Measurements from ENCODE around the gene TMEM43.

TMEM43 gene

DNA sequence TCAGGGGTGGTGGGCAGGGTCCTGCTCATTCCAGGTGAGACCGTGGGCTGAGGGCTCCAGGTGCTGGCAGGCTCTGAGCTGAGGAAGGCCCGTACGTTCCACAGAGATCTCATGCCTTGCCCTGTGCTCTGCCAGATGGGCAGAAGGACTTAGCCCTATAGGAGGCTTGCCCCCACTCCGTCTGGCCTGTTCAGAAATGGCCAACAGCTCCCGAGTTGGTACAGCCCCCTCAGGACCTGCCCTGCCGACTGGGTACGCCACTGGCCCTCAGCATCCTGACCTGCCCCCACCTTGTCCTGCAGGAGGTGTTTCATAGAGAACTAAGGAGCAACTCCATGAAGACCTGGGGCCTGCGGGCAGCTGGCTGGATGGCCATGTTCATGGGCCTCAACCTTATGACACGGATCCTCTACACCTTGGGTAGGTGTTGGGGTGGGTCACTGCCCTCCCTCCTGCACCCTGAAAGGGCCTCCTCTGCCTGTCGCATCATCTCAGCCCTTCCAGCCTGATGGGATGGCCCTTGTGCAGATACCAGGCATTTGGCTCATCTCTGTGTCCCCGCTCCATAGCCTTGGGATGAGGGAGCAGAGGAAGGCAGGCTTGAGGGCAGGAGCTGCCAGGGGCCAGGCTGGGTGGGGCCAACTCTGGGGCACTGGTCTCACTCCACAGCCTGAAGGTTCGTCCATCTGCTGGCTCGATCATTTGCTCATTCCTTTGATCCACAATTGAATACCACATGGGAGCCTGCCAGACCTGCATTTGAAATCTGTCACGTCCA is 14.2 kb downstream of the TMEM43 start:
- no peak for DNase-seq

DNA sequence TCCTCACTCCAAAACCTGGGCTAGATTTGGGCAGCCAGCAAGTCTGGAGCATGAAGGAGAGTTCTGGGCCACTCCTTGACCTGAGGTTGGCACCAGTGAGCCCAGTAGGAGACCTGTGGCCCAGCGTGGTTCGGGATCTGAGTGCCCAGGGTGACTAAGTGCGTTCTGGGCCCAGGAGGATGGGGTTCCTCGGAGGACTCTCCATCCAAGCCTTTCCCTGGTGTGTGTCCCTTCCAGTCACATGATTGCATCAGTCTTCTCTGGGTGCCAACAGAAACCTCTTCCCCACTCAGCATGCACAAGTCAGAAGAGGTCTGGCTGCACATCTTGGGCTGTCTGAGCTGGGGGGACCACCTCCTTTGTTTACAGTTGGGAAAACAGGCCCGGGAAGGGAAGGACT is 14.9 kb downstream of the TMEM43 start:
- no peak for DNase-seq

DNA sequence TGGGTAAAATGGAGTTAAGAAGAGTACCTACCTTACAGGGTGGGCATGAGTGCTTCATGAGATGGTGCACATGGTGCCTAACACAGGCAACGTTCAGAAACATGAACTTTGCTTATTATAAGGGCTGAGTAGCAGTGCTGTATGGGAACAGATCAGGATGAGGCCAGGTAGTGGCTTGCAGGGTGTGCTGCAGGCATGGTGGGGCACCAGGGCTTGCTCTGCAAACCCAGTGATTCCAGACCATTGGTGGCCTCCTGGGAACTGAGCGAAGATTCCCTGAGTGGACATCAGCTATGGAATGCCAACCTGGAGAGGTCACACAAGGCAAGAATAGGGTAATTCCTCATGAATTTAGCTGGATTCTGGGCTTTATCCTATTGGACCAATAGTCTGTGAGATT is 15.8 kb downstream of the TMEM43 start:
- no peak for DNase-seq

DNA sequence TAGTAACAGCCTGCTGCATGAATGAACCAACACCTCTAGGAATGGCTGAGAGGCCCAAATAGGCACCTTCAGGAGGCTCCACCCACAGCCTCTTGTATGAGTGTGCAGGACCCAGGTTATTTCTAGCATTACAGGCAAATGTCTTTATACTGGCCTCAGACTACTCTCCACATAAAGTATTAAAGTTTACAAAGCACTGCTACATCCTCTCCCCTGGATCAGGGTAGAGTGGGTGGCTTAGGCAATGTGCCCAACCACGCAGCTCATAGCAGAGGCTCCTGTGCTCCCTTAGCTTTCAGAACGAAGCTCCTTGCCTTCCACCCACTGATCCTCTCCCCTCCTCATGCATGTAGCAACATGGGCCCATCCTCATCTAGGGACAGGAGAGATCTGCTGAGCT is 16.3 kb downstream of the TMEM43 start:
- no peak for DNase-seq

DNA sequence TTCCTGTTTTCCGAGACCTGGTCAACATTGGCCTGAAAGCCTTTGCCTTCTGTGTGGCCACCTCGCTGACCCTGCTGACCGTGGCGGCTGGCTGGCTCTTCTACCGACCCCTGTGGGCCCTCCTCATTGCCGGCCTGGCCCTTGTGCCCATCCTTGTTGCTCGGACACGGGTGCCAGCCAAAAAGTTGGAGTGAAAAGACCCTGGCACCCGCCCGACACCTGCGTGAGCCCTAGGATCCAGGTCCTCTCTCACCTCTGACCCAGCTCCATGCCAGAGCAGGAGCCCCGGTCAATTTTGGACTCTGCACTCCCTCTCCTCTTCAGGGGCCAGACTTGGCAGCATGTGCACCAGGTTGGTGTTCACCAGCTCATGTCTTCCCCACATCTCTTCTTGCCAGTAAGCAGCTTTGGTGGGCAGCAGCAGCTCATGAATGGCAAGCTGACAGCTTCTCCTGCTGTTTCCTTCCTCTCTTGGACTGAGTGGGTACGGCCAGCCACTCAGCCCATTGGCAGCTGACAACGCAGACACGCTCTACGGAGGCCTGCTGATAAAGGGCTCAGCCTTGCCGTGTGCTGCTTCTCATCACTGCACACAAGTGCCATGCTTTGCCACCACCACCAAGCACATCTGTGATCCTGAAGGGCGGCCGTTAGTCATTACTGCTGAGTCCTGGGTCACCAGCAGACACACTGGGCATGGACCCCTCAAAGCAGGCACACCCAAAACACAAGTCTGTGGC is 16.9 kb downstream of the TMEM43 start:
- no peak for DNase-seq

DNA sequence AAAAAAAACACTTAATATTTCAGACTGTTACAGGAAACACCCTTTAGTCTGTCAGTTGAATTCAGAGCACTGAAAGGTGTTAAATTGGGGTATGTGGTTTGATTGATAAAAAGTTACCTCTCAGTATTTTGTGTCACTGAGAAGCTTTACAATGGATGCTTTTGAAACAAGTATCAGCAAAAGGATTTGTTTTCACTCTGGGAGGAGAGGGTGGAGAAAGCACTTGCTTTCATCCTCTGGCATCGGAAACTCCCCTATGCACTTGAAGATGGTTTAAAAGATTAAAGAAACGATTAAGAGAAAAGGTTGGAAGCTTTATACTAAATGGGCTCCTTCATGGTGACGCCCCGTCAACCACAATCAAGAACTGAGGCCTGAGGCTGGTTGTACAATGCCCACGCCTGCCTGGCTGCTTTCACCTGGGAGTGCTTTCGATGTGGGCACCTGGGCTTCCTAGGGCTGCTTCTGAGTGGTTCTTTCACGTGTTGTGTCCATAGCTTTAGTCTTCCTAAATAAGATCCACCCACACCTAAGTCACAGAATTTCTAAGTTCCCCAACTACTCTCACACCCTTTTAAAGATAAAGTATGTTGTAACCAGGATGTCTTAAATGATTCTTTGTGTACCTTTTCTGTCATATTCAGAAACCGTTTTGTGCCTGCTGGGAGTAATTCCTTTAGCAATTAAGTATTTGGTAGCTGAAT is 17.9 kb downstream of the TMEM43 start:
- DNase-seq = no peak

DNA sequence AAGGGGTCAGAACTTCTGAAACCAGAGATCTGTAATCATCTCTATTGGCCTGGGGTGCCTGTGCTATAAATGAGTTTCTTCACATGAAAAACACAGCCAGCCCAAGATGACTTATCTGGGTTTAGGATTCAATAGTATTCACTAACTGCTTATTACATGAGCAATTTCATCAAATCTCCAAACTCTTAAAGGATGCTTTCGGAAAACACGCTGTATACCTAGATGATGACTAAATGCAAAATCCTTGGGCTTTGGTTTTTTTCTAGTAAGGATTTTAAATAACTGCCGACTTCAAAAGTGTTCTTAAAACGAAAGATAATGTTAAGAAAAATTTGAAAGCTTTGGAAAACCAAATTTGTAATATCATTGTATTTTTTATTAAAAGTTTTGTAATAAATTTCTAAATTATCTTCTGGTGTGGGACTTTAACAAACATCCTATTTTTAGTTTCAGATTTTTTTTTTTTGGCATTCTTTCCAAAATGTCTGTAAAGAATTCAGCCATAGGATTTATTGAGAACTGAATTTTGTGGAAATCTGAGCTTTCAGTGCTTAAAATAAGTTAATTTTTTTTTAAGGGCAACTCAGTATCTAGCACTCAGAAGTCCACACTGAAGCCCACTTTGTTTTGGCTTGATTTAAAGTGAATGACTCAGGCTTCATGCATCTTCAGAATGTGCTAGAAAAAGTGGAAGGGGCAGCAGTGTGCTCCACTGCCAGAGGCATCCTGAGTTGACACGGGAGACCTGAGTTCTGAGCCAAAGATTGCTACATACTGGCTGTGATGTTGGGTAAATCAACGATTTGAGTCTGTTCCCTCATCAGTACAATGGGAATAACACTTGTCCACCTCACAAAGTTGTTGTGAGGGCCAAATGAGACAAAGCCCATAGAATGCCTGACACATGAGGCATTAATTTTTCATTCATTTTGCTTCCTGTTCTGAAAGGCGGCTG is 18.7 kb downstream of the TMEM43 start:
- DNase-seq = no peak

DNA sequence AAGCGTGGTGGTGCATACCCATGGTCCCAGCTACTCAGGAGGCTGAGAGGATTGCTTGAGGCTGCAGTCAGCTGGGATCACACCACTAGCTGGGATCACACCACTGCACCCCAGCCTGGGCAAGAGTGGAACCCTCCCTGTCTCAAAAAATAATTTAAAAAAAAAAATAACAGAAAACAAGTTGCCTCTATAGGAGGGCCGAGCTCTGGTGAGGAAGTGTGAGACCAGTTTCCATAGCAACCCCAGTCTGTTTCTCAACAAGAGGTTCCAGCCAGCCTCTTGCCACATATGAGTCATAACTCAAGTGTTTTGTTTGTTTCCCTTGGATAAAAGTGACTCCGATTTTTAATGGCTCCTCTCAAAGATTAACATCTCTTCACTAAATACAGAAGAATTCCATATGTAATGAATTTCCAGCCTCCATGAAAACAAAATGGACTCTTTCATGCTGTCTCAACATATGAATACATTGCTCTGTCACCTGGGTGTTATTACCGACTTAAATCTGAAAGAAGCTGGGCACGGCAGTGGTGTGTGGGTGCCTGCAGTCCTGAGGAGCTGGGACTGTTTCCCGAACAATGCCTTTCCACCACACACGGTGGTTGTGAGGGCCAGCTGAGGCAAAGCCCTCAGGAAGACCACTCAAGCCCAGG is 19.7 kb downstream of the TMEM43 start:
- DNase-seq = peak; percentile 62

DNA sequence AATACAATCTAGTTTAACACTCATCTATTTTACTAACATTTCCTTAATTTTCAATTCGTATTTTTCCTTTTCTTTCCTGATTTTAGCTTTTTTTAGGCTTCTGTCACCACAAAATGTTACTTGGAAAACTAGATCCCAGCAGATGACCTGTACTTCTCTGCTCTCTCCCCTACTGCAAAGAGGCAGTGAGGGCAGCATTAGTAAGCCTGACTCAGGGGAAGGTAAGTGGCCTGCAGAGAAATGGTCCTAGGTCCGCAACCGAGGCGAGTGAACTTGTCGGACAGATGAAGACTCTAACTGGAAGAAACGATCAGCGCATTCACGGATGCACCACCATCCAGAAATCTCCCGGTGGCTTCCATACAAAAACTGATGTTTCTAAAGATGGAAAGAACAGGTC is 20.4 kb downstream of the TMEM43 start:
- DNase-seq = no peak

DNA sequence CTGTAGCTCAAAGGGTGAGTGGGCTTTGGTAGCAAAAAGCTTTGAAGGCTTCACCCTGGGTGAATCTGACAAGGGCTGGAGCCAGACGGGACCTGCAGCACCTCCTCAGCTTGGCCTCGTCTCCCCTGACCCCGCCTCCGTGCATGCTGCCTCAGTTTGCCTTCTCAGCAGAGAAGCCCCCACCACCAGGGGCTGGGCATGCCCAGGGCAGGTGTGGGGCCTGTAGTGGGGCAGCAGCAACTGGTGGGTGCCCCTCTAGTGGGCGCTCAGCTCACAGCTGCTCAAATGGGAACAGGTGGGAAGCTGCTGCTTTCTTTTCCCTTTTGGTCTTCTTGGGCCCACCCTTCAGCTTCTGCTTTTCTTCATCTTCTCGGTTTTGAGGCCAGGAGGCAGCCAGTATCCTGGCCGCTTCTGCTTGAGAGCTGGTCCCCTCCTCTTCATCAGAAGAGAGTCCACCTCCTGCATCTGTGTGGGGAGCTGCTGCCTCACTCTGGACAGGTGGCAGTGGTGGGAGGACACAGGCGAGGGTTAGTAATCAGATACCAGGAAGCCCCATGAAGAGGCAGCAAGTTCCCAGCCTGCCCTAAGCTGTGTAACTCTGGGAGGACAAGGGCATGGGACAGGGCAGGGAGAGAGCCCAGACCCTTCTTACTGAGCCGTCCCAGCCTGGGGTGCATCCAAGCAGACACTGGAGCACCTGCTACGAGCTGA is 21.0 kb downstream of the TMEM43 start:
- no peak for DNase-seq

DNA sequence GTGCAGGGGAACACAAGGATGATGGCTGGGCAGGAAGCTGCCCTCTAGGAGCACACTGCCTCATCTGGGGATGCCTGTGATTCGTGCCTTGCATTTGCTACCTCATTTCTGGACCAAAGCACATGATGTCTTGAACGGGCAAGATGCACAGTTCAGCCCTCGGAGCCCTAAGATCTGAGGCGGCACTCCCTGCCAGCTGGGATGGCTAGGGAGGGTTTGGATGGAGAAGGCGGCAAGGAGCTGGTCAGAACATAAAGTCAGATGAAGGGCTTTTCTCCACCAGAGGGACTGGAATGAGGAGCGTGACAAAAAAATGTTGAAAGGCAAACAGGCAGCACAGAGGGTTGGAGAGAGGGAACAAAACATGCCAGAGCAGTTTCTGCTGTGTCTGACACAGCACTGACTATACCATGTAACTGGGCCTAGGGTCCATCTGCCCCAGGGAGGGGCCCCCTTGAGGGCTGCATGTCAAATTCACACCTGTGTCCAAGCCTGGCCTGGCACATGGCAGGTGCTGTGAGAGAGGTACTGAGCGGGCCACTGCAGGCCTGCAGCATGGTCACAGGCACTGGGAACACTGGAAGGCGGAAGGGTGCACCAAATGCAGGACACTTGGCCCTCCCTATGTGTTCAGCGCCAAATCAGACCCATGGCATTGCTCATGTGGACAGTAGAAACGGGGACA is 21.7 kb downstream of the TMEM43 start:
- DNase-seq = no peak

DNA sequence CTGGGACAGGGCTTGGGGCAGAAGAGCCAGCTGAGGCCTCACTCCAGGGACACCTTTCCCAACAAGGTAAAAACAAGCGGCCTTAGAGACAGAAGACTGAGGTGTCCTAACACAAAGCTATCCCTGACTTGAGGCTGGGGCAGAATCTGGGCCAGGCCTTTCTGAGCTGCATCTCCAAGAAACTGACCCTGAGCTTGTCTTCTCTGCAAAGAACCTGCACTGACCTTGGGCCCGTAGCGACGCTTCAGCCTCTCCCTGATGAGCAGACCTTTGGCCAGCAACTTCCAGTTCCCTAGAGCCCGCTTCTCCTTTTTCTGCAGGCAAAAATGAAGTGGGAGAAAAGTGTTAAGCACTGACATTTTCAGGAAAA is 22.2 kb downstream of the TMEM43 start:
- DNase-seq = no peak

DNA sequence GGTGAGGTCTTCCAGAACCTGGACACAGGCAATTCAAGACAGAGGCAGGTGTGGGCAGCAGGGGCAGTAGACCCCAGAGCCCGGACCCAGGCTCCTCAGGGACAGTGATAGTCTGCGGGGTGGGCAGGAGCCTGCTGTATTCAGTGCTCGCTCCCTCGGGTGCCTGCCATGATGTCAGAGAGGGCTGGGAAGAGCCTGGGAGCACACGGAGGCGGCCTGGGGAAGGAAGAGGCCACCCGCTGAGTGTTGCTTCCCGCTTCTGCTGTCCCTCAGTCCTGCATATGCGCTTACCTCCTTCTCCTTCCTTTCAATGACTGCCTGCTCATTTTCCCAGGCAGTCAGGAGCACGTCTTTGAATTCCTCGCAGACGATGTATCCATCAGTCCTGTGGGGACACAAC is 22.8 kb downstream of the TMEM43 start:
- DNase-seq = no peak

DNA sequence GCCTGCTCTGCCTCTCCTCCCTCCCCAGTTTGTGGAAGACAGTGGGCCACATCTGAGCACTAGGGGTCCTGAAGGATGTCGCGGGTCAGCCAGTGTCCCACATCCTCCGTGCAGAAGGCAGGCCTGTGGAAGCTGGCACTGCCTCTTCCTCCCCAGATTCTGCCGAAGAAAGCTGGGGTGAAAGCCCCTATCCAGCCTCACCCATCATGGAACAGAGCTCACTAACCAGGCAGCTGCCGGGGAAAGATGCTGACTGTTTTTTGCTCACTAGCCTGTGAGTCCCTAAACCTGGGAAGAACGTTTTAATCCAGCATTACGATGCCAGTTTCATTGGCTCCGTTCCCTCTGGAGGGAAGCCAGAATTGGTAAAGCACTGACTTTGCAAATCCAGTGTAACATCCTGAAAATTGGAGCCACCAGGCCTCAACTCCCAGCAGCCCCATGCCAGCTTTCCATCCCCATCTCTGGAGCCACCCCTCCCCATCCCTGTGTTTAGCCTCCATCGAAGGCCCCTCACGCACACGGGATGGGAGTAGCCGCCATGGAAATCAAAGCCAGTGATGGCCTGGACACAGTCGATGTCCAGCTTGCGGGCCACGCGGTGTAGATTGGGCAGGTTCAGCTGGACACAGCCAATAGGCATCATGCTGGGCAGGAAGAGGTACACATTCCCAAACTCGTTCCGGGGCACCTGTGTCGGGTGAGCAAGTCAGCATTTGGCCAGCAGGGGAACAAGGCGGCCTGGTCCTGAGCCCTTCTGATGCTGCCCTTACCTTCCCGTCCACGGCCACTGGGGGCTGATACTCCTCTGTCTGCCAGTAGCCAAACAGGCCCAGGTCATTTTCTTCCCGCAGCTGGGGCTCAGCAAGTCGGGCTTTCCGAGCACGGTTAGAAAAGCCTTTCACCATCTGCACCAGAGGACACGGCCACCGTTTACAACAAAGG is 23.5 kb downstream of the TMEM43 start:
- DNase-seq = no peak

DNA sequence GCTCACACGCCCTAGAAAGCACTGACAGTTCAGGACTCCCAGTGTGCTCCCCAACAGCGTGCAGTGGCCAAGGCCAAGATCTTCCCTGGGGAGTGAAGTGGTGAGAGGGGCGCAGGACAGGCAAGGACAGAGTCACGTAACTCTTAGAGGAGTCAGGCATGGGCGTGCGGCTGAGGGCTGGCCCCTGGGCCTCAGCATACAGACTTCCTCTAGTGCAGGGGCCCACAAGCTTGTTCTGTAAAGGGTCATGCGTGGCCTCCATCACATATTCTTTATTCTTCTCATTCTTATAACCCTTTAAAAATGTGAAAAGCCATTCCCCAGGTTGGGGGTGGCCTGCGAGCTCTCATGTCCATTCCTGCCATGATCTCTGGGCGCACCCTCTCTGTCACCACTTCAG is 25.2 kb downstream of the TMEM43 start:
- no peak for DNase-seq

DNA sequence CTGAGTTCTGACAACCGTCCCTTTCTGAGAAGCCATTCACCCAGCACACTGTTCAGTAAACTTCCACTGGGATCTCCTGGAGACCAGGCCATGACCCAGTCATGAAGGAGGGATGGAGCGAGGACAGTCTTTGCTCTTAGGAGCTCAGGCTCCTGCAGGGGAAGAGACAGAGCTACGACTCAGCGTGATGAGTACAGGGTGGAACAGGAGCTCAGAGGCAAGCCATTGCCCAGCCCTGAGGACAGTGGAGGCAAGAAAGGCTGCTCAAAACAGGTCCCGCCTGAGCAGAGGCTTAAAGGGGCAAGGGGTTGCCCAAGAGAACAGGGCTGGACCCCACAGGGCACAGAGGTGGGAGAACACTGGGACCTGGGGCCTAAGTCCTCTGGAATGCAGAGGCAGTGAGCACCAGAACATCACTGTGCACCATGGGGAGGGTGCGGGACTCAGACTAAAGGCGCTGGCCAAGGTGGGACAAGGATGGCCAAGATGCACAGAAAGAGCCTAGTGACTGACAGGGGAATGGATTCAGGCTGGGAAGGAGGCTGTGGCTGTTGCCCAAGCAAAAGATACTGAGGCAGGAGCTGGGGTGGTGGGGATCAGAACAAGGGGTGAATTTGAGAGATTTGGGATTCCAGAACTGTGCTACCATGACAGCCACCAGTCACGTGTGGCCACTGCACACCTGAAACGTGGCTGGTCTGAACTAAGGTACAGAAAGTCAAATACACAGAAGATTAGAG is 25.8 kb downstream of the TMEM43 start:
- no peak for DNase-seq

DNA sequence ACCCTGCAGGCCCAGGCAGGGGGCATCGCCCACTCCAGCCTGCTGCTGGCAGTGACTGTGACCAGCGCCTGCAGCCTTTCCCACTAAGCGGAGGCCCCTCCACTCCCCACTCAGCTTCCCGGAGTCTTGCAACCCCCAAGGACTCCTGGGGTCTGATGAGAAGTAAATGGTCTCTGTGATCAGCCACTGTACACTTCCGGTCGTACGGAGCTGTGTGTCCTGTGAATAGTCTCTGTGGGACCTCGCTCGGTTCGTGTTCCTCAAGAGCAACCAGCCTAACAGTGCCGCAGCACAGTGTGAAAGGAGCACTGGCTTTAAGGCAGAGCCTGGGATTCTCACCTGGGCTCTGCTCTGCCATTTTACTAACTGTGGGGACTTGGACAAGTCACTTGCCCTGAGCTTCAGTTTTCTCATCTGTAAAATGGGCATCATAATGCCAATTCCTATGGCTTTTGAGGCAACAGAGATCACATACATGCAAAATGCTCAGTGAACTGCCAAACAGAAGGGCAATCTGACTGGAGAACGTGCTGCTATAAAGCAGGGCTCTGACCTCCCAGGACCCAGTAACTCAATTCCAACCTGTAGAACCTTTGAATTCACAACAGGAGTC is 26.7 kb downstream of the TMEM43 start:
- no peak for DNase-seq

DNA sequence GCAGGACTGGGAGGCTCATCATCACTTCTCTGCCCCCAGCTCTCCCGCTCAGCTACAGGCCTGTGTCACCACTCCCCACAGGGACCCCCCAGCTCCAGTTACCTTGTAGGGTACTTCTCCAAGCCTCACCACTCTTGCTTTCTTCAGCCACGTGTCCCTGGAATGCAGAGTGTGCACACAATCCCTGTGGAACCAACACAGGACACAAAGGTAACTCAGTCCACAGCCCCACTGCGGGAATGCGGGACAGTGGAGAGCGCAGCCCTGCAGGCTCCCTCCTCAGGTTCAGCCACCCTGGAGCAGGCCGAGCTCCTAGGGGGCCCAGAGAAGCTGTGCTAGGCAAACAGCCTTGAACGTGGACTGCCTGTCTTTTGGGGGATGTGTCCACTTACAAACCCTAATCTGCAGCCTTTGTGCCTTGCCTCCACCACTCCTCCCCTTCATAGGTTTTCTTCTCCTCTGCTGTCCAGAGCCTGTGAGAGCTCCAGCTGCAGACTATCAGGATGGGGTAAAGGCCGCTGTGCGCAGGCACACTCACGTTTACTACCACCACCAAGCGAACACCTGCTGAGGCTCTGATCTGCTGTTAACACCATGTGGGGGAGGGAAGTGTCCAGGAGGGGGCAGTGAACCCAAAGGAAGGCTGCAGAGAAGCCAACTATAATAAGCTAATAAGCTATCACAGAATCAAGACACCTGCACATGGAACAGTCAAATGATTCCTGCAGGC is 27.5 kb downstream of the TMEM43 start:
- no peak for DNase-seq
